RCC 7860 (cell line): ENCODE results near the gene SLC35E3.
"Not testable (repeated sequence)": the region's sequence is repeated elsewhere in the genome, so short reads cannot be mapped to it uniquely, and the experiment has no call there.

ENCODE experiments used
- DNase-seq: peaks from one replicate; pipeline ENCODE4 v3.0.0-alpha.2; 2015; ENCODE audit warnings: low spot score
- FAIRE-seq: peaks from 2 replicates; lab custom pipeline; 2012; peaks lifted over from hg19 to GRCh38; lab: Jason Lieb, UNC

Gene SLC35E3

DNA sequence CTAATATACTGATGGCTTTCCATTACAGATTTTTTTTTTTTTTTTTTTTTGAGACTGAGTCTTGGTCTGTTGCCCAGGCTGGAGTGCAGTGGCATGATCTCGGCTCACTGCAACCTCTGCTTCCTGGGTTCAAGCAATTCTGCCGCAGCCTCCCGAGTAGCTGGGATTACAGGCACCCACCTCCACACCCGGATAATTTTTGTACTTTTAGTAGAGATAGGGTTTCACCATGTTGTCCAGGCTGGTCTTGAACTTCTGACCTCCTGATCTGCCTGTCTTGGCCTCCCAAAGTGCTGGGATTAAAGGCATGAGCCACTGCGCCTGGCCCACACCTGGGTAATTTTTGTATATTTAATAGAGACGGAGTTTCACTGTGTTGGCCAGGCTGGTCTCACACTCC, 65.6 kb downstream of the SLC35E3 start:
- not testable (repeated sequence) for FAIRE-seq, DNase-seq

DNA sequence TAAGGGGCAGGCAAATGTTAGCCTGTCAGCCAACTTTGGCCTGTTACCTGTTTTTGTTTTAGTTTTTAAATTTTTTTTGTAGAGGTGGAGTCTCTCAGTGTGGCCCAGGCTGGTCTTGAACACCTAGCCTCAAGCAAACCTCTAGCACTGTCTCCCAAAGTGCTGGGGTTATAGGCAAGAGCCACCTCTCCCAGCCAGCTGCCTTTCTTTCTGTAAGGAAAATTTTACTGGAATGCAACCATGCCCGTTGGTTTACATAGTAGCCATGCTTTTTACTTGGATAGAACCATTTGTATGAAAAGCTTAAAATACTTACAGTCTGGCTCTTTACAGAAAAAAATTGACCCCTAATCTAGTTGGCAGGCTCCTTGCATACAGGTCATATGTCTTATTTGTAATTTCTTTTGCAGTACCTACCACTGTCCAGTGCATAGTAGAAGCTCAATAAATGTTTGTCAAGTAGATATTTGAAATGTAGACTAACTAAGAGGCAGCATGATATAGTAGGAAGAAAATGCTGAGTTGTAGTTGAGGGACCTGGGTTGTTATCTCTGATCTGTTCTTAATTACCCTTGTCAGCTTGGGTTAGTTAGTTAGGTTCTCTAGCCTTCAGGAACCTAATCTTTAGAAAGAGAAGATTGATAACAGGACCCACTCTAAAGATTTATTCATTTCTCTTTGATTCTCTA, 66.7 kb downstream of the SLC35E3 start:
- FAIRE-seq (no peak), DNase-seq (no peak)

DNA sequence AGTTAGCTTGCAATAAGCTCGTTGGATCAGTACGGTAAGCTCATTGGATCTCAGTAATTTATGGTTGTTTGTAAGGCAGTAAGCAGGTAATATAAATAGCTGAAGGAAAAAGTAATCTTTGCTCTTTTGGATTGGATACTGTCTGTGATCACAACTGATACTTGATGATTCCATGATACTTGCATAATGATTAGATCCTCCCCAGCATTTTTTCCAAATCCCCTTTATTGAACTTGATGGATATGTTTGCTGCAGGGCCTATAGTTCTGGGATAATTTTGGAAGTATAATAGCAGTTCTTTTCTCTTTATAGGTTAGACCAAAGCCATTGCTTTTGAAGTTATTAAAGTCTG, 67.2 kb downstream of the SLC35E3 start:
- DNase-seq = no peak
- FAIRE-seq = no peak

DNA sequence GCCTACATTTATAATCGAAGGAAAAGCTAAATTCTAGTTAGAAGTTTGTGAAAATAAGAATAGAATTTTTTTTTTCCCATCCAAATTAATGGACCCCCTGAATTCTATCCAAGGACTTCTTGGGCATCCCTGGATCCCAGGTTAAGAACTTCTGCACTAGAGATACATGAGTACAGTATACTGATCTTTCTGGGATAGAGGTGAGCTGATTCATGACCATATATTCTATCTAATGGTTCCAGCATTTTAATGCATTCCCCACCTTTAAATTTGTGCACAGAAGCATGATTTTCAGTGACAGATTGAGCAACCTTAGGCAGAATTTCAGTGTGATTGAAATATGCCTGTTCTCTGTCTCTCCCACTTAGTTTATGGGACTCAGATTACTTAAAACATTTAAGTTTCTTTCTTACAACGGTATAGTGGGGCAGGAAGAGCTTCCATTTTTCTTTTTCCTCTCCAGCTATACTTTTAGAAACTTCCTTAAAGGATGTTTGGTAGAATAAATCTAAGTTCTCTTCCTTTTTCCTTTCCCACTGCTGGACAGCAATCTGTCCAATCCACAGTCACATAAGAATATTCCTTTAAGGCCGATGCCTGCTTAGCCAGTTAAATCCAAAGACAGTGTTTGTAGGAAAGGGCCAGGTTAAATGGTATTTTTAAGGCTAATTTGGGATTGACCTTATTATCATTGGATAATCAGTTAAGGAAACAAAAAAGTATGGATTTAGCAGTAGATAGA, 68.7 kb downstream of the SLC35E3 start:
- FAIRE-seq = no peak

DNA sequence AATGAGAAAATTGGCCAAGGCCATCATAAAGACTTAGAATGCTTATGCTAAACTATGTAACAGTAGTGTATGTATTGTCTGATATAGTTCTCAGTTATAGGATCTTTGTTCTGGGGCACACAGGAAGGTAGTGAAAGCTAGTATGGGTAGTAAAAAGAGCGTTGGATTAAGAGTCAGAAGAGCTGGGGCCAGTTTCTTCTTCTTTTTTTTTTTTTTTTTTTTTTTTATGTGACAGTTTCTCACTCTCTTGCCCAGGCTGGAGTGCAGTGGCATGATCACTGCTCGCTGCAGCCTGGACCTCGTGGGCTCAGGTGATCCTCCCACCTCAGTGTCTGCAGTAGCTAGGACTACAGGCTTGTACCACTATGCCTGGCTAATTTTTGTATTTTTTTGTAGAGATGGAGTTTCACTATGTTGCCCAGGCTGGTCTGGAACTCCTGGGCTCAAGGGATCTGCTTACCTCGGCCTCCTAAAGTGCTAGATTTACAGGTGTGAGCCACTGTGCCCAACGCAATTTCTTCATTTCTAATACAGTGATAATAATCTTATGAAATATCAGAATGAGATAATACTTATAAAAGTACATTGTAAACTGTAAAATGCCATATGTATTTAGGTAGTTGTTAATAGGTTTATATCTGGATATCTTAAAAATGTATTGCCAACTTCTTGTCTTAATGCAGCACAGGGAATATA, 69.4 kb downstream of the SLC35E3 start:
- no peak for DNase-seq
- no peak for FAIRE-seq

More for the DNA sequence above, 68.7 kb downstream of the SLC35E3 start:
- DNase-seq = no peak

DNA sequence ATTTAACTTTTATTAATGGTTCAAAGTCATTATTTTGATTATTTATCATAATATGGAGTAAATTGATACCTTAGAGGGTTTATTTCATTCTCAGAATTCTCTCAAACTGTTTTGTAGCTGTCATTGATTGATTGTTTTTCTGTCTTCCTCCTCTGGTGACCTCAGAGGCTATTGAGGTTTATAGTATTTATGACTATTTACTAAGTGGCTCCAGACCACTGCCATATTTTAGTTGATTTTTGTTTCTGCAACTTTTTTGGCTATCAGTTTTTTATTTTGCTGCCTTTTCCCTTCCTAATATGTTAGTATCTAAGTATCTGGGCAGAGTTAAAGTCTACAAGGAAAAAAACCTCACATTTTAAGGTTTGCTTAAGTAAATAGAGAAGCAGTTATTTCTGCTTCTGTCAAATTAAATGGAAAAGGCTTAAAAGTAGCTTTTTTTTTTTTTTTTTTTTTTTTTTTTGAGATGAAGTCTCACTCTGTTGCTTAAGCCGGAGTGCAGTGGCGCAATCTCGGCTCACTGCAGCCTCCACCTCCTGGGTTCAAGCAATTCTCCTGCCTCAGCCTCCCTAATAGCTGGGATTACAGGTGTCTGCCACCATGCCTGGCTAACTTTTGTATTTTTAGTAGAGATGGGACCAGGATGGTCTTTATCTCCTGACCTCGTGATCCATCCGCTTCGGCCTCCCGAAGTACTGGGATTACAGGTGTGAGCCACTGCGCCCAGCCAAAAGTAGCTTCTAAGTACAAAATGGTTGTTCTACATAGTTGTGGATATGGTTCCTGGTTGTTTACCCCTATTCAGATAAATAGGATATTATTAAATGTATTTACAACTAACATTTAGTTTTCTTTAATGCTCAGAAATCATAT, 70.2 kb downstream of the SLC35E3 start:
- no peak for DNase-seq
- no peak for FAIRE-seq

DNA sequence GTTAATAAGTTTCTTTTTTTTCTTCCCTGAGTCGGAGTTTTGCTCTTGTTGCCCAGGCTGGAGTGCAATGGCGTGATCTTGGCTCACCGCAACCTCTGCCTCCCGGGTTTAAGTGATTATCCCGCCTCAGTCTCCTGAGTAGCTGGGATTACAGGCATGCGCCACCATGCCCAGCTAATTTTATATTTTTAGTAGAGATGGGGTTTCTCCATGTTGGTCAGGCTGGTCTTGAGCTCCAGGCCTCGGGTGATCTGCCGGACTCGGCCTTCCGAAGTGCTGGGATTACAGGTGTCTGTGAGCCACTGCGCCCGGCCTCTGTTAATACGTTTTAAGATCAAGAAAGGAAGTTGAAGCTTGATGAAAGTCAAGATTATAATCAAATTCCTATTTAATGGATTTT, 73.5 kb downstream of the SLC35E3 start:
- not testable (repeated sequence) for FAIRE-seq, DNase-seq

DNA sequence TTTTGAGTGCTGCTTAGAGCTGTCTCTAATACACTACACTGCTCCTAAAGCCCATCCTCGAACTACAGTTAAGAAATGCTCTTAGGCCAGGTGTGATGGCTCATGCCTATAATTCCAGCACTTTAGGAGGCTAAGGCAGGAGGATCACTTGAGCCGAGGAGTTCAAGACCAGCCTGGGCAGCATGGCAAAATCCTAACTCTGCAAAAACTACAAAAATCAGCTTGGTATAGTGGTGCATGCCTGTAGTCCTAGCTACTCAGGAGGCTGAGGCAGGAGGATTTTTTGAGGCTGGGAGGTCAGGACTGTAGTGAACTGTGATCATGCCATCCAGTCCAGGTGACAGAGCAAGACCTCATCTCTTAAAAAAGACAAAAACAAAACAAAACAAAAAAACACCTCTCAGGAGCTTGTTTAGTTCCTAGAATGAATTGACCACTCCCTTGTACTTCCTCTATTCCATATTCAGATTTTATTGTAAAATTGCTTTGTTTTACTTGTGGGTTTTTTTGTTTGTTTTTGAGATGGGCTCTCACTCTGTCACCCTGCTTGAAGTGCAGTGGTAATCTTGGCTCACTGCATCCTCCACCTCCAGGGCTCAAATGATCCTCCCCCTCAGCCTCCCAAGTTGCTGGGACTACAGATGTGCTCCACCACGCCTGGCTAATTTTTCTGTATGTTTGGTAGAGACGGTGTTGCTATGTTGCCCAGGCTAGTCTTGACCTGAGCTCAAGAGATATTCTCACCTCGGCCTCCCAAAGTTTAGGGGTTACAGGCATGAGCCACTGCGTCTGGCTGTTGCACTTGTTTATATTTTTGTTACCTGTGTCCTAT, 75.6 kb downstream of the SLC35E3 start:
- FAIRE-seq = no peak
- no peak for DNase-seq

DNA sequence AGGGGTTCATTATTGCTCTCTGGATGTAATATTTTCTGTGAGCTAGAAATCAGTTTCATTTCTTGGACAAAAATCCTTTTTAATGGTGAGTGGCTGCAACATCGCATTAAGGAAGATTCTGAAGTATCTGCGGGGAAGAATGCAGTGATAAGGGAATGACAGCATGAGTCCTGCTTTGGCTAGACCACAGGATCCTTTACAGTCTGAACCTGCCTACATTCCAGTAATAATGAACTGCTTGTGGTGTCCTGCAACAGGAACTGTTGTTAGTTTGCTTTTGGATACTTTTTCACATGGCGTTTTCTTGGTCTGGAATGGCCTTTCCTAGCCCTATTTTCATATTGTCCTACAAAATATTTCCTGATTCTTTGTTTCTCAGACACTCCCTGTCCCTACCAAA, 77.7 kb downstream of the SLC35E3 start:
- DNase-seq (no peak), FAIRE-seq (no peak)

DNA sequence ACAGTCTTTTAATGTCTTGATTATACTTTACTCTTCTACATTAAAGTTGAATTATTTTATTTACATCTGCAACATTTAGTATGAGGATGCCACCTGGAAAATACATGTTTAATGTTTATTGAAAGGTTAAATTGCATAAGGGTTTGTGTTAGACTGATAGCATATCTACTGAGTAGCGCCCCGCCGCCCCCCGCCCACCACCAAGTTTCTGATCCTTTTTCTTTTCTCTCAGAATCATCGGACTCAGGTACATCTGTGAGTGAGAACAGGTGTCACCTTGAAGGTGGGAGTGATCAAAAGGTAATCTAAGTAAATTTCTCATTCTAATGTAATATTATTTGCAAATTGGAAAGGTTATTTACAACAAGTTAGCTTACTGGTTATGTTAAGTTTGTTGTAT, 78.2 kb downstream of the SLC35E3 start:
- DNase-seq = no peak
- no peak for FAIRE-seq

DNA sequence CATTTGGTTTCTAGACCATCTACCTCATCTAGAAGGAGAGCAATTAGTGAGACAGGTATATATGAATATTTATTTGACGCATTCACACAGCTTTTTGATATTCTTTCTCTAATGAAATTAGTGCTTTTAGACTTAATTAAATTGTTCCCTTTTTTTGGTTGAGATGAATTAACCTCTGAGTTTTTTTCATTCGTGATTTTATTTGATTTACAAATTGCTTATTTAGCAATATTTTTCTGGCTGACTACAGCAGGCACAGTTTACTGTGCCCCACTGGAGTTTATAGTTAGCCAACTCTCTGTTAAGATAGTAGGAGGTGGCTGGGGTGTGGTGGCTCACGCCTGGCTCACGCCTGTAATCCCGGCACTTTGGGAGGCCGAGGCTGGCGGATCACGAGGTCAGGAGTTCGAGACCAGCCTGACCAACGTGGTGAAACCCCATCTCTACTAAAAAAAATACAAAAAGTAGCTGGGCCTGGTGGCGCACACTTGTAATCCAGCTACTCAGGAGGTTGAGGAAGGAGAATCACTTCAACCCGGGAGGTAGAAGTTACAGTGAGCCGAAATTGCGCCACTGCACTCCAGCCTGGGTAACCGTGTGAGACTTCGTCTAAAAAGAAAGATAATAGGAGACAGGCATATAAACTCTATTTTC, 78.7 kb downstream of the SLC35E3 start:
- no peak for DNase-seq

DNA sequence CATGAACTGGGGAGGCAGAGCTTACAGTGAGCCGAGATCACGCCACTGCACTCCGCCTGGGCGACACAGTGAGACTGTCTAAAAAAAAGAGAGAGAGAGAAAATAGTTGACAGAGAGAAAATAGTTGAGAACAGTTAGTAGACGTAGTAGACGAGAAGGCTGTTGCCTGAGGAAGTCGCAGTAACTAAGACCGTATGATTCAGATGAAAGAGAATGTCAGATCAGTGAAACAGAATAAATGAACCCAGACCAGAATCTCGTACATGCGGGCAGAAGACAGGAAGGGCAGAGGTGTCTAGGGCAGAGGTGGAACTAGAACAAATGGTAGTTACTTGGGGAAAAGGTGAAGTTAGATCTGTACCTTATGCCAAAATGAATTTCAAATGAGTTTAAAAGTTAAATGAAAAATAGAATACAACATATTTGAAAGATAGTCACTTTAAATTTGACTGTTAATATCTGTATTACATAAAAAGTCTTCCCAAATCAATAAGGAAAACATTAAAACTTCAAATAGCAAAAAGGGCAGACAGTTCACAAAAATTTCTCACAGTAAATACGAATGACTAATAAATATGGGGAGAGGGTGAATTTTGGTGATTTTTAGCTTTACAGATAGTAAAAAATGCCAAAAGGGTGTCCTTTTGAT, 79.7 kb downstream of the SLC35E3 start:
- DNase-seq (no peak), FAIRE-seq (no peak)

More for the DNA sequence above, 78.7 kb downstream of the SLC35E3 start:
- FAIRE-seq = no peak

DNA sequence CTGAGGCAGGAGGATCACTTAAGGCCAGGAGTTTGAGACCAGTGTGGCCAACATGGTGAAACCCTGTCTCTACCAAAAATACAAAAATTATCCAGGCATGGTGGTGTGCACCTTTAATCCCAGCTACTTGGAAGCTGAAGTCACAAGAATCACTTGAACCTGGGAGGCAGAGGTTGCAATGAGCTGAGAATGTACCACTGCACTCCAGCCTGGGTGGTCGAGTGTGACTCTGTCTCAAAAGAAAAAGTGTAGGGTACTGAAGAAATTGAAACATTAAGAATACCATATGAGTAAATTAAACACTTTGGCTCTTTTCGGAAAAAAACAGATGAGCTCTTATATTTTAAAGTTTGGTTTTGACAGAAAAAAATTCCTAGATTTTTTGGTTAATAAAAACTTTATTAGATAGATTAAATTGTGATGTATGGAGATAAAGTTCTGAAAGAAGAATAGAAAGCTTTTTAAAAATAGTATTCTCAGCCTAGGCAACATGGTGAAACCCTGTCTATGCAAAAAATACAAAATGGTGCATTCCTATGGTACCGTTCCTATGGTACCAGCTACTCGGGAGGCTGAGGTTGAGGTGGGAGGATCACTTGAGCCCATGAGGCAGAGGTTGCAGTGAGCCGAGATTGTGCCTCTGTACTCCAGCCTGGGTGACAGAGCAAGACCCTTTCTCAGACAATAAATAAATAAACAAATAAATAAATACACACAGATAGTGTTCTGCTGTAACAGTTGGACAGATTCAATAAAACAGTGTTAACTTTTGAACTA, 82.1 kb downstream of the SLC35E3 start:
- FAIRE-seq (no peak), DNase-seq (no peak)

DNA sequence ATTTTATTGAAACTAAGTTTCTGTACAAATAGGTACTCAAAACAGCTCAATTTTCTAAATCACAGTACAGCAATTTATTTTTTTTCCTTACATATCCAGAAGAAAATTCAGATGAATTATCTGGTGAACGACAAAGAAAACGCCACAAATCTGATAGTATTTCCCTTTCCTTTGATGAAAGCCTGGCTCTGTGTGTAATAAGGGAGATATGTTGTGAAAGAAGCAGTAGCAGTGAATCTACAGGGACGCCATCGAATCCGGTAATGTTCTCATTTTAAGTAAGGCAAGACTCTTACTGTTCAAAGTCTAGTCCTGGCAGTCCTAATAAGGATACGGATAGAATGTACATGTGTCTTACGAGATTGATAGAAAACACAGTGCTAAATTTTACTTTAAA, 82.7 kb downstream of the SLC35E3 start:
- no peak for FAIRE-seq

More for the DNA sequence above, 82.7 kb downstream of the SLC35E3 start:
- DNase-seq = no peak
